HEK293 (cell line): Measurements from ENCODE around the gene PEX11G.

Experiments used
- CTCF ChIA-PET: fragments of 350-600 bp; formaldehyde crosslinking; extraction: SDS; loops from one replicate; lab custom pipeline; 2021; ENCODE audit warnings: antibody characterized with exemption; lab: Yijun Ruan, JAX
- POLR2A ChIA-PET: fragments of 300-600 bp; formaldehyde crosslinking; extraction: SDS; loops from one replicate; lab custom pipeline; 2020; ENCODE audit warnings: antibody characterized with exemption, inconsistent platforms; lab: Yijun Ruan, JAX
- H3K27ac ChIP-seq: fragments of 200-500 bp; sonication (Bioruptor generic); 2 replicates; pipeline ENCODE4 v1.5.1; 2014; ENCODE audit warnings: low read depth, low read length, control low read depth, inconsistent platforms; ENCODE audit errors: extremely low read depth
- H3K36me3 ChIP-seq, 2 experiments: fragments of 200-500 bp in 1 of 2; sonication (Bioruptor generic) in 1 of 2; 1 replicate in 1 of 2; 2 replicates in 1 of 2; pipeline ENCODE4 v1.5.1; 2014 to 2017; ENCODE audit warnings: inconsistent platforms in 2 of 2, low read length in 2 of 2; ENCODE audit not compliant: control insufficient read depth in 2 of 2, insufficient read depth in 1 of 2
- H3K4me1 ChIP-seq: fragments of 200-500 bp; sonication (Bioruptor generic); 2 replicates; pipeline ENCODE4 v1.5.1; 2014; ENCODE audit warnings: mild to moderate bottlenecking, low read length, inconsistent platforms; ENCODE audit not compliant: control insufficient read depth, insufficient read depth
- H3K4me3 ChIP-seq: 2 replicates; pipeline ENCODE4 v1.5.1; 2011; ENCODE audit warnings: low read depth, mild to moderate bottlenecking, control low read depth, low read length, moderate library complexity
- H3K9me3 ChIP-seq: fragments of 200-500 bp; sonication (Bioruptor generic); 2 replicates; pipeline ENCODE4 v1.5.1; 2014; ENCODE audit warnings: low read depth, low read length, inconsistent platforms; ENCODE audit not compliant: control insufficient read depth, insufficient read depth
- FEZF1 ChIP-seq: fragments of 450-650 bp; formaldehyde crosslinking; IDR thresholded peaks from 2 replicates; pipeline ENCODE4 v1.5.1; 2016; ENCODE audit warnings: missing biosample characterization, missing genetic modification characterization
- GLIS1 ChIP-seq: fragments of 450-650 bp; formaldehyde crosslinking; IDR thresholded peaks from 2 replicates; pipeline ENCODE4 v1.5.1; 2016; ENCODE audit warnings: missing biosample characterization, missing genetic modification characterization
- PRDM10 ChIP-seq: fragments of 450-650 bp; formaldehyde crosslinking; IDR thresholded peaks from 2 replicates; pipeline ENCODE4 v1.5.1; 2016; ENCODE audit warnings: missing biosample characterization, missing genetic modification characterization
- PRDM6 ChIP-seq: fragments of 450-650 bp; formaldehyde crosslinking; IDR thresholded peaks from 2 replicates; pipeline ENCODE4 v1.5.1; 2017; ENCODE audit warnings: missing biosample characterization, missing genetic modification characterization
- SP7 ChIP-seq: fragments of 450-650 bp; formaldehyde crosslinking; IDR thresholded peaks from 2 replicates; pipeline ENCODE4 v1.5.1; 2016; ENCODE audit warnings: missing biosample characterization, missing genetic modification characterization
- TCF7L2 ChIP-seq: IDR thresholded peaks from 2 replicates; pipeline ENCODE4 v1.6.1; 2011; ENCODE audit warnings: low read depth, mild to moderate bottlenecking, inconsistent platforms, low read length, moderate library complexity, borderline replicate concordance
- YY1 ChIP-seq: fragments of 450-650 bp; formaldehyde crosslinking; IDR thresholded peaks from 2 replicates; pipeline ENCODE4 v1.5.1; 2018; ENCODE audit warnings: missing biosample characterization, missing genetic modification characterization
- ZBTB20 ChIP-seq: fragments of 450-650 bp; formaldehyde crosslinking; IDR thresholded peaks from 2 replicates; pipeline ENCODE4 v1.5.1; 2016; ENCODE audit warnings: missing biosample characterization, missing genetic modification characterization
- ZIC2 ChIP-seq: fragments of 450-650 bp; formaldehyde crosslinking; IDR thresholded peaks from 2 replicates; pipeline ENCODE4 v1.5.1; 2016; ENCODE audit warnings: missing biosample characterization, missing genetic modification characterization
- ZNF529 ChIP-seq: fragments of 450-650 bp; formaldehyde crosslinking; IDR thresholded peaks from 2 replicates; pipeline ENCODE4 v1.5.1; 2017; ENCODE audit warnings: missing genetic modification characterization, missing biosample characterization; ENCODE audit not compliant: insufficient replicate concordance
- ZNF600 ChIP-seq: fragments of 450-650 bp; formaldehyde crosslinking; IDR thresholded peaks from 2 replicates; pipeline ENCODE4 v1.5.1; 2016; ENCODE audit warnings: missing biosample characterization, missing genetic modification characterization
- ZNF677 ChIP-seq: fragments of 450-650 bp; IDR thresholded peaks from 2 replicates; pipeline ENCODE4 v1.5.0; 2018; ENCODE audit warnings: missing biosample characterization, mild to moderate bottlenecking, missing genetic modification characterization, moderate library complexity
- ZNF707 ChIP-seq: fragments of 450-650 bp; formaldehyde crosslinking; IDR thresholded peaks from 2 replicates; pipeline ENCODE4 v1.5.1; 2016; ENCODE audit warnings: missing biosample characterization, missing genetic modification characterization

The PEX11G gene

GRCh38 chr19:7480222-7480969 is 8.4 kb downstream of the PEX11G start:
- ChIA-PET POLR2A (no interaction called here), CTCF (interaction anchor here (0.9 kb wide), 1 partner anchor 11 kb away, joined by 4 read pairs; no protein-coding TSS in a partner anchor)
- H3K36me3 ChIP-seq = no peaks in the 10 kb centered on the region
- no peaks in the 10 kb centered on the region for H3K9me3 ChIP-seq
- no peaks in the 10 kb centered on the region for H3K4me1 ChIP-seq
- TF ChIP-seq FEZF1 (tag by site-specific recombination) = peak; percentile 72
- peak; percentile 64 for TF ChIP-seq PRDM10 (tag by site-specific recombination)
- no peak for TF ChIP-seq YY1 (tag by site-specific recombination)
- TF ChIP-seq ZNF677 = no peak
- no peak for TF ChIP-seq TCF7L2
- TF ChIP-seq GLIS1 (tag by site-specific recombination) = peak; percentile 29; the same call in 1 of the 2 replicates
- 0 out of 2 replicates have a peak, but pooled peaks have one; percentile 15 for TF ChIP-seq SP7
- peak; percentile 44; the same call in 1 of the 2 replicates for TF ChIP-seq ZIC2
- TF ChIP-seq ZNF707 (tag by site-specific recombination) = no peak
- no peak overlapping the region for H3K4me3 ChIP-seq
- no peak overlapping the region for H3K27ac ChIP-seq

- H3K27ac ChIP-seq = no peak overlapping the region
- no peak overlapping the region for H3K4me3 ChIP-seq
- TF ChIP-seq PRDM6 (tag by site-specific recombination) (no peak), ZIC2 (peak; percentile 64), ZBTB20 (peak; percentile 56)
- H3K4me1 ChIP-seq = no peaks in the 10 kb centered on the region
- no peaks in the 10 kb centered on the region; a peak in 1 of 3 replicates for H3K36me3 ChIP-seq
- ChIA-PET POLR2A (no interaction called here), CTCF (no interaction called here)
- no peaks in the 10 kb centered on the region for H3K9me3 ChIP-seq
Observed at GRCh38 chr19:7478843-7479227, 10.0 kb downstream of the PEX11G start.

GRCh38 chr19:7478173-7478842 is 10.5 kb downstream of the PEX11G start:
- H3K4me1 ChIP-seq = no peaks in the 10 kb centered on the region
- no peak overlapping the region for H3K27ac ChIP-seq
- no peaks in the 10 kb centered on the region for H3K9me3 ChIP-seq
- CTCF ChIA-PET = no interaction called here
- H3K4me3 ChIP-seq = no peak overlapping the region
- 0 out of 2 replicates have a peak, but pooled peaks have one; percentile 33 for TF ChIP-seq ZNF600
- no peak for TF ChIP-seq ZNF529 (tag by site-specific recombination)
- TF ChIP-seq, all 188 proteins: peak for 1
- POLR2A ChIA-PET = no interaction called here
- no peaks in the 10 kb centered on the region; a peak in 1 of 3 replicates for H3K36me3 ChIP-seq
